Measurements from ENCODE around the gene STK24. TPM values are rescaled to one million over a fixed set of nuclear protein-coding genes. Genes with fewer than 3 reads are reported as not detected.

Gene STK24
- polyA plus RNA-seq, 2 of the 4 experiments (the other 2 are of a cell fraction), result 46.1 to 55.6 TPM

GRCh38 chr13:98436233-98436910 is 140.5 kb downstream of the STK24 start (continued):
- TF ChIP-seq REST (IDR thresholded peaks at IDR 0.05) (no peak), BHLHE40 (IDR thresholded peaks at IDR 0.05; ENCODE audit: low read depth, low read length) (no peak)

- TF ChIP-seq NFE2L2 (conservative IDR thresholded peaks at IDR 0.05; ENCODE audit: low read length), result no peak
- TF ChIP-seq HOXA7 (CRISPR knock-in tag; IDR thresholded peaks at IDR 0.05), result no peak
- no peak for TF ChIP-seq ESRRA (IDR thresholded peaks at IDR 0.05; ENCODE audit: borderline replicate concordance, low read length)
- no peak for TF ChIP-seq MAFK (IDR thresholded peaks at IDR 0.05; ENCODE audit: partially characterized antibody)
- TF ChIP-seq PHF8 (IDR thresholded peaks at IDR 0.05; ENCODE audit: borderline replicate concordance, low read depth), result no peak
- Histone ChIP-seq H3K9me3 (no peaks in the 10 kb centered on the region), H3K4me2 (no peak overlapping the region), H3K4me3 (no peak overlapping the region), H3K27ac (no peak overlapping the region), H3K4me1 (no peaks in the 10 kb centered on the region)
- CTCF ChIA-PET, result interaction anchor here (1.3 to 6.3 kb wide), 2 partner anchors 11 to 218 kb away, joined by 6 to 34 read pairs; no protein-coding TSS in a partner anchor
- POLR2A ChIA-PET, result no interaction called here
- FAIRE-seq, result no peak
- ATAC-seq, result no peak
- DNase-seq (ENCODE audit: low read depth in 1 of 2, low spot score in 1 of 2), result no peak
- 94% methylated on average over 11 of the region's 11 CpGs for WGBS (ENCODE audit: missing lambda C conversion rate)
Observed at GRCh38 chr13:98435376-98435775, 141.5 kb downstream of the STK24 start.

GRCh38 chr13:98434060-98434459 is 142.8 kb downstream of the STK24 start:
- POLR2A ChIA-PET, result no interaction called here
- CTCF ChIA-PET, result interaction anchor here (1.3 to 6.3 kb wide), 2 partner anchors 13 to 219 kb away, joined by 6 to 34 read pairs; no protein-coding TSS in a partner anchor

More at GRCh38 chr13:98434060-98434459, 142.8 kb downstream of the STK24 start:
- no peak for TF ChIP-seq BCL3 (IDR thresholded peaks at IDR 0.05)
- TF ChIP-seq CEBPB (IDR thresholded peaks at IDR 0.05), result no peak
- no peak for TF ChIP-seq HMGXB4 (CRISPR knock-in tag; IDR thresholded peaks at IDR 0.05; ENCODE audit: borderline replicate concordance)
- TF ChIP-seq KDM5A (IDR thresholded peaks at IDR 0.05), result no peak
- no peak for TF ChIP-seq RNF2 (IDR thresholded peaks at IDR 0.05; ENCODE audit: borderline replicate concordance, low read depth)
- no peak for TF ChIP-seq ZFP36 (IDR thresholded peaks at IDR 0.05; ENCODE audit: borderline replicate concordance, partially characterized antibody)
- TF ChIP-seq ZSCAN20 (CRISPR knock-in tag; IDR thresholded peaks at IDR 0.05), result no peak
- no peak for TF ChIP-seq HES2 (IDR thresholded peaks at IDR 0.05)
- no peak for TF ChIP-seq BHLHE40 (IDR thresholded peaks at IDR 0.05; ENCODE audit: low read depth, low read length)
- TF ChIP-seq RARB (CRISPR knock-in tag; IDR thresholded peaks at IDR 0.05), result no peak
- no peak for TF ChIP-seq CTCF (IDR thresholded peaks at IDR 0.05)
- TF ChIP-seq ESRRA (IDR thresholded peaks at IDR 0.05; ENCODE audit: borderline replicate concordance, low read length), result no peak
- no peak for TF ChIP-seq FOXS1 (CRISPR knock-in tag; IDR thresholded peaks at IDR 0.05)
- TF ChIP-seq EP300 (IDR thresholded peaks at IDR 0.05), result no peak
- no peak for TF ChIP-seq JUNB (IDR thresholded peaks at IDR 0.05)
- H3K4me2 ChIP-seq, result no peak overlapping the region
- H3K4me1 ChIP-seq, result no peaks in the 10 kb centered on the region
- 91% methylated on average over 6 of the region's 6 CpGs for WGBS (ENCODE audit: missing lambda C conversion rate)
- no peak overlapping the region for H3K27ac ChIP-seq
- H3K4me3 ChIP-seq, result no peak overlapping the region
- ATAC-seq (no peak), FAIRE-seq (no peak), DNase-seq (ENCODE audit: low read depth in 1 of 2, low spot score in 1 of 2) (no peak)
- H3K9me3 ChIP-seq, result no peaks in the 10 kb centered on the region

All from A549 (cell line).